NCI-H187 (cell line): Measurements from ENCODE around the gene CTNNA3.

Source experiments
- DNase-seq, 2 experiments: peaks; one replicate each; lab custom pipeline; 2025; lab: John Stamatoyannopoulos, UW

CTNNA3 gene

DNA sequence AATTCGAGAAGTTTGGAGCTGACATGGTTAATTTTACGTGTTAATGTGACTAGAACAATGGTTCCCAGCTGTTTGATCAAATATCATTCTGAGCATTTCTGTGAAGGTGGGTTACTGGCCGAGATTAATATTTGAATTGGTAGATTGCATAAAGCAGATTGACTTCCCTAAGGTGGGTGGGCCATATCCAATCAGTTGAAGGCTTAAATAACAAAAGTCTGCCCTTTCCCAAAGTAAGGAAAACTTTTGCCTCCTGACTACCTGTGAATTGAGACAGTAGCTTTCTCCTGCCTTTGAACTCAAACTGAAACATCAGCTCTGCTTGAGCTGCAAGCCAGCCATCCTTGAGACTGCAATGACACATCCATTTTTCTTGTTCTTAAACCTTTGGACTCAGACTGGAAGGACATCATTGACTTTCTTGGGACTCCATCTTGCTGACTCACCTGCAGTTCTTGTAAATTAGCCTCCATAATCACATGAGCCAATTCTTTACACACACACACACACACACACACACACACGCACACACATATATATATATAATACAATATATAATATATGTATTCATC, 833.2 kb downstream of the CTNNA3 start:
- no peak for DNase-seq

DNA sequence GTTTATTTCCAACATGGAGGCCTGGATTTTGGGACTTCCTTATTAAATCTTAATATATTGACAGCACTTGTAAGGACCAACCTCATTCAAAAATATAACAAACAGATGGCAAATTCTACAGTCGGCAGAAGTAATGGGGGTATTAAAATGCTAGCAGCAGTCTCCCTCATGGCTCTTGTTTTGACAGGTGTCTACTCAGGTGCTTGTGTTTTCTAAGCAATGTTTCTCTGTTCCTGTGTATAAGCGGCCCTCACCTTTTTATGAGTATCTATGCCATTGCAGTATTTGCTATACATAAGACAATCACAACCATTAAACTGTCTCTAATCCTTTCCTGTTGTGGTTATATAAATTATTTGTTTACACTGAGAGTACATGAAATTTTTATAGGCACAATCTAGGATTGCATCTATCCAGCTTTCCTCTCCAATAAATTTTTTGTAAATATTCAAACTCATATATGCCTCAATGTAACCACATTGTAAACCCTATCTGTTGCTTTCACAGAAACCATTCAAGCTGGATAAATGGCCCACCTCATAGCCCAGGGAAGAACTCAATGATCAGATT, 835.5 kb downstream of the CTNNA3 start:
- no peak for DNase-seq

DNA sequence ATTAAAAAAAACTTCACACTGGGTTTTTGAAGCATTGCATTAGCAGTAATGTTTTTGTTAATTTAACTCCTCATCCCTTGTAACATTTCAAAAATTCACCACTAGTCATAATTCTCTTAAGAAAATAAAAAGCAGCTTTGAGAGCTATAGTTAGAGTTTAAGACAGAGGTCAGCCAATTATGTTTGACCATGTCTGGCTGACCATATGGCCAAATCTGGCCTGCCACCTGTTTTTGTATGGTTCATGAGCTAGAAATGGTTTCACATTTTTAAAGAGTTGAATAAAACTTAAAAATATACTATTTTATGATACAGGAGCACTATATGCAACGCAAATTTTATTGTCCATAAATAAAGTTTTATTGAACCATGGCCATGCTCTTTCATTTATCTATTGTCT, 843.2 kb downstream of the CTNNA3 start:
- no peak for DNase-seq

DNA sequence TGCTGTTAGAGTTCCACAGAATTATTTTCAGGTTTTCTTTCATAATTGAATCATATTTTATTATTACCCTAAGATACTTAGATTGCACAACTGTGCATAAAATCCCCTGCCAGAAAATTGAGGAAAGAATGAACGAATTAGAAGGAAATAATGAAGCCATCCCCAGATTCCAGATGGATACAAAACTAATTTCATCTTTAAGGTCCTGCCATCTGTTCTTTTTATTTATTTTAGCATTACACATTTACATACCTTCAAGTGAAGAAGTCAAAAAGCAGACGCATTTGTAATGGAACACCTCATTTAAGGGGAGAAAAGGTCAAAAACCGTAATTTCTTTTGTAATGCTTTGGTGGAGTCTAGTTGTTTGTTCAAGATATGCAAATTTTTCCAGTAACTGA, 847.1 kb downstream of the CTNNA3 start:
- DNase-seq: no peak

DNA sequence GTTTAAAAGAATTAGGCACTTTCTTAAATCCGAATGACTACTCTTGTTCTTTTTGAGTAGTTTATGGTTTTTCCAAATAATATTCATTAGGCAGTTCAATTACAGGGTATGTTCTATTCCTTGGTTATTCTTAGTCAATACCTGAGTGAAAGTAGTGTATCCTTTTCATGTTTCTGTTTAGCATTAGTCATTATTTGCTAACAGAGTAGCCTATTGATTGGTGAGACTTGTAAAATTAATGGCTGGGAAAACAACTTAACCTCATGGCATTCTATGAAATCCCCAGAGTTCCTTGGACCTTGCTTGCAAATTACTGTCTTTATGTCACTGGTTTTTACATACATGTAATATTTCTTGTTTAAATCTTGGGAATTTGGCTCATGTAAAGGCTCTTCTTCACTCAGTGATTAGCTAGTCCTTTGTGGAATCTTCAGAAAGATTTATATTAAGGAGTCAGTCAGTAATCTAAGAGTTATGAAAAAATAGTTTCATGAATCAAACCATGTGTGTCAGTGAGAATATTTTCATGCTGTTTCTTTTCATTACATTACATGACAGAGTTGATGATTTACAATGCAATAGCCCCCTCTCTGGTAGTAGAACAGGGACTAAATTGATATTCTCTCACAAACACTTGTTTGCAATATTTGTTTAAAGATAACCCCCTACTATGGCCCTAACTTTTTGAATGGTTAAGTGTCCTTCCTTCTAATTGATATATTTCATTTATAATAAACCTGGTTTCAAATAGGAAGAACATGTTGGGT, 851.6 kb downstream of the CTNNA3 start:
- DNase-seq: no peak

- no peak for DNase-seq
Observed at GRCh38 chr10:66843396-66843795, 852.6 kb downstream of the CTNNA3 start.

- DNase-seq: no peak
Observed at GRCh38 chr10:66842867-66843266, 853.1 kb downstream of the CTNNA3 start.

DNA sequence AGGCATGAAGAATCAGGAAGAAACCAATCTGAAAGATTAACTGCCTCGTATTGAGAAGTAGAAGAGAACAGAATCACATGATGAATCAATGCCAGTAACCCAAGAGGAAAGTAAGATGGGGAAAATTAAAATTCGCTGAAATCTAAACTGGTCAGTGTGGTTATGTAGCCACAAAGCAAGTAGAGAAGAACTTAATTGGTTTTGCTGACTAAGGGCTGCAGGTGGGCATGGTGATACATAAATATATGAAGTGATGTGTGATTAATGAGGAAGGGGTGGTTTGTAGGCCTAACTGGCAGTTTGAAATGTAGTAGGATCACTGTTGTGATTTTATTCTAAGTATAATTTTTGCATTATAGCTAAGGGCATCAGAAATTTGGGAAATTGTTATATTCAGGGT, 853.6 kb downstream of the CTNNA3 start:
- DNase-seq: no peak

- no peak for DNase-seq
Observed at GRCh38 chr10:66838656-66839055, 857.3 kb downstream of the CTNNA3 start.

DNA sequence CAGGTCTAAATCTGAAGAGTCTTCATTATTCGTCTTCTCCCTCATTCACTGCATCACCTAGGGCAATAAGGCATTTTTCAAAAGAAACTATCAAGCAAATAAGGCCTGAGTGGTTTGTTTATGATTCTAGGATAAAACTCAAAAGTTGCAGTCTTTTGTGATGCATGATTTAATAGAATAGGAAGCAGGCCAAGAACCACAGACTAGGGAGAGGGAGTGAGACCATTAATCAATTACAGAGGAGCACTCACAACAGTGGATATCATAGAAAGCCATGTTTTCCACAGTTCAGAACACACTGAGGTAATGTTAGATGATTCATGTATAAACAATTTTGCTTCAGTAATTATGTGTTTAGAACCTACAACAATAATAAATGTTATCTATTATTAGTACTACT, 858.0 kb downstream of the CTNNA3 start:
- no peak for DNase-seq

DNA sequence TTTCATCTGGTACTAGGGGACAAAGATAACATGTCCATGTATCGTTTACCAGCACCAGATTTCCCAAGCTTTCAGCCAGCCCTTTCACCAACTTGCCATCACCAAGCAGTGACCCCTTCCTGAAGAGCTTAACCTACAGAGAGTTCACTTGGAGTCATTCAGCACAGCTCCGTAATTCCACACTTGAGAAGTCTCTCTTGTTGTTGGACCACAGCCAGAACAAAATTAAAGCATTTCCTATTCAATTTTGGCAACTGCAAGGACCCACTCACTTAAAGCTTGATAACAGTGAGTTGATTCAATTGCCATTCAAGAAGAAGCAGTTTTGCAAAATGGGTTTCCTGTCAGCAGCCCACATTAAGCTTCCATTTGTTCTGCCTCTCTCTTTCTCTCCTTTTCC, 858.7 kb downstream of the CTNNA3 start:
- no peak for DNase-seq

- DNase-seq: no peak
Observed at GRCh38 chr10:66836771-66837170, 859.2 kb downstream of the CTNNA3 start.

DNA sequence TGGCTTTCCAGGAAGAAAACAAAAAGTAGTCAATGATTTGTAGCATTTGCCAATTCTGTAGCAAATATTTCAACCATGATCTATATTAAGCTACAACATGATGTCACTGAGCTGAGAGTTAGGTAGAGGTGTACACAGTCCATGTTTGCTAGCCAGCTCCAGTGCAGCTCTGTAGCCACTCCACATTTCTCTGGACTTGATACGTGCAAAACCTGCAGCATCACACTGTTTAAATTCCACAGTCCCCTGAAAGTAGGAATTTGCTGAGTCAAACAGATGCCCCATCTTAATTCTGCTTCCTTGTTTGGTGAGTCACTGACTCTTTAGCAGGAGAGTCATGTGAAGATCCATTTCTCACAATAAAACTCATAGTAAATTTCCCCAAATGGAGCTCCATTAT, 859.9 kb downstream of the CTNNA3 start:
- DNase-seq: no peak

- no peak for DNase-seq
Observed at GRCh38 chr10:66835400-66835799, 860.6 kb downstream of the CTNNA3 start.

- DNase-seq: no peak
Observed at GRCh38 chr10:66834802-66835201, 861.2 kb downstream of the CTNNA3 start.

DNA sequence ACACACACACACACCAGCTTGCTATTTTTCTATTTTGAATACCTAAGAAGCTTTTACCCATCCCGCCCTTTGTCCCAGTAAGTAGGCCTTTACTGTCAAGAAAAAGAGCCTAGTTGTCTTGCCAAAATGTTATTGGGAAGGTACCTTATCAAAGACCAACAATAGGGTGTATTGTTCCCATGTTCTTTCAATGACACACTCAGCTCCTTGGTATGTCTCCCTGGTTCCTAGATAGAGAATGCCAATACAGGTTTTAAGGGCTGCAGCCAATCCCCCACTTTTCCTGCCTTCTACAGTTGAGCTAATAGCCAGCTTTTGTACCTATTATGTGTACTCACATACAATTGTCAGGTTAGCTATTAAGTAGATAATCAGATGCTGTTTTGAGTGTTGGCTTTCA, 862.1 kb downstream of the CTNNA3 start:
- DNase-seq: no peak

- DNase-seq: no peak
Observed at GRCh38 chr10:66832781-66833422, 863.1 kb downstream of the CTNNA3 start.

GRCh38 chr10:66828957-66829356, 867.0 kb downstream of the CTNNA3 start:
- no peak for DNase-seq

DNA sequence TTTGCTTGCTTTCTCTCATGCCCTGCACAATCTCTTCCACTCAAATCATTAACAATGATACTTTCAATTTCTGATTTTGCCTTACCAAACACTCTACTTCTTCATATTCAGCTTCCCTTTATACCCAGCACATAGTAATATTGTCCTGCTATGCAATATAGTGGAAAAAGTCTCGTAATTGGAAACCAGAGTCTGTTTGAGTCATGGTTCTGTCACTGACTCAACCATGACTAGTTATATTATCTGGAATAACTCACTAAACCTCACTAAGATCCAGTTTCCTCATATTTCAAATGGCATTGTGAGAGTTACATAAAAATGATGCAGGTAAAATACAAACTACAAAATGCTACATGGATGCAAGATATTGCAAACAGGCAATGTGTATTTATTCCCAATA, 868.6 kb downstream of the CTNNA3 start:
- no peak for DNase-seq

GRCh38 chr10:66823301-66823700, 872.7 kb downstream of the CTNNA3 start:
- DNase-seq: no peak

DNA sequence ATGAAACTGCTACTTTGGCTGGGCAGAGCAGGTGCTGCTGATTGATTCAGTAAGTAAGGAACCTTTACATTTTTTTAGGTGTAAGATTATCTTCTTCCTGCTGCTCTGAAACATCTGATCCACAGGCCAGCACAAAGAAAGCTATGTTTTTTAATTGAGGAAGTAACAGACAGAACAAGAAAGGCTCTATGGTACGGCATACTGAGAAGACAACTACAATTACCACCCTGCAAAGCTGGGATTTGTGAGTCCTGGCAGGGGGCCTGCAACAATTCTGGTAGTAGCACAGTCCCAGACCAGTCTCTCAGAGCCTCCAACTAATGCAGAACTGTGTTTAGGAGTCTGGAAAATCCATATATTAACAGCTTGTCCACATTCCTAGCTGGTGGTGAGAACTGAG, 873.2 kb downstream of the CTNNA3 start:
- no peak for DNase-seq

DNA sequence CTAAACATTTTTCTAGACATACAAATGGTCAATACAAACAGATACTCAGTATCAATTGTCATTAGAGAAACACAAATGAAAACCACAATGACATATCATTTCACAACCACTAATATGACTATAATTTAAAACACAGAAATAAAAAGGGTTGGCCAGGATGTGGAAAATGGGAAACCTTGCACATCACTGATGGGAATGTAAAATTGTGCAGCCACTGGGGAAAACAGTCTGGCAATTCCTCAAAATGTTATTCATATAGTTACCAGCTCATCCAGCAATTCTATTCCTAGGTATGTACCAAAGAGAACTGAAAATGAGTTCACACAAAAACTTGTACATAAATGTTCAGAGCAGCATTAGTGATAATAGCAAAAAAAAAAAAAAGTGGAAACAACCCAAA, 876.3 kb downstream of the CTNNA3 start:
- no peak for DNase-seq

- no peak for DNase-seq
Observed at GRCh38 chr10:66813122-66813521, 882.9 kb downstream of the CTNNA3 start.
